Esophagus (tissue), 2 donors: ENCODE results near the gene WDR48. TPM values are rescaled to one million over a fixed set of nuclear protein-coding genes. Genes with fewer than 3 reads are reported as not detected.

Source experiments
- H3K27ac ChIP-seq, 2 donors: one replicate each; pipeline ENCODE4 v1.5.1; 2013; ENCODE audit warnings: low read depth in 2 of 2, mild to moderate bottlenecking in 2 of 2, inconsistent platforms in 1 of 2, low read length in 1 of 2, moderate library complexity in 1 of 2
- H3K27me3 ChIP-seq, 2 donors: one replicate each; pipeline ENCODE4 v1.6.1; 2013; ENCODE audit warnings: low read length in 2 of 2, control low read depth in 1 of 2, mild to moderate bottlenecking in 1 of 2; ENCODE audit not compliant: insufficient read depth in 2 of 2, control insufficient read depth in 1 of 2
- H3K36me3 ChIP-seq, 2 donors: one replicate each; pipeline ENCODE4 v1.6.1; 2013; ENCODE audit warnings: low read length in 1 of 2; ENCODE audit not compliant: control insufficient read depth in 2 of 2, insufficient read depth in 2 of 2
- H3K4me1 ChIP-seq, 2 donors: one replicate each; pipeline ENCODE4 v1.6.1; 2013; ENCODE audit warnings: low read length in 1 of 2; ENCODE audit not compliant: control insufficient read depth in 2 of 2, insufficient read depth in 2 of 2
- H3K4me3 ChIP-seq, 2 donors: one replicate each; pipeline ENCODE4 v1.5.1; 2013; ENCODE audit warnings: low read length in 2 of 2, mild to moderate bottlenecking in 2 of 2, low read depth in 1 of 2, moderate library complexity in 1 of 2
- H3K9me3 ChIP-seq, 2 donors: one replicate each; pipeline ENCODE4 v1.6.1; 2013; ENCODE audit warnings: mild to moderate bottlenecking in 2 of 2, low read depth in 1 of 2, low read length in 1 of 2, moderate library complexity in 1 of 2; ENCODE audit not compliant: control insufficient read depth in 2 of 2, insufficient read depth in 1 of 2
- WGBS, 2 donors: extraction: QIAGEN DNeasy Blood & Tissue Kit; methylation state at CpG; one replicate each; pipeline ENCODE4 v1.1.7; 2013; 5-methylcytosine and 5-hydroxymethylcytosine counted together
- polyA plus RNA-seq, 2 donors: library from polyadenylated mRNA; stranded (reverse); fragments of 200-250 nt; gene quantifications; one replicate each; pipeline ENCODE4 v1.2.3, GENCODE V29; 2013
- donor health status: healthy with polysubstance abuse.
- donor health status: Bipolar disorder and iron deficiency.

The WDR48 gene
- polyA plus RNA-seq: 10 to 100 TPM in 1 of 2 donors, 1 to 10 TPM in 1; 7.3 to 10.4 TPM

DNA sequence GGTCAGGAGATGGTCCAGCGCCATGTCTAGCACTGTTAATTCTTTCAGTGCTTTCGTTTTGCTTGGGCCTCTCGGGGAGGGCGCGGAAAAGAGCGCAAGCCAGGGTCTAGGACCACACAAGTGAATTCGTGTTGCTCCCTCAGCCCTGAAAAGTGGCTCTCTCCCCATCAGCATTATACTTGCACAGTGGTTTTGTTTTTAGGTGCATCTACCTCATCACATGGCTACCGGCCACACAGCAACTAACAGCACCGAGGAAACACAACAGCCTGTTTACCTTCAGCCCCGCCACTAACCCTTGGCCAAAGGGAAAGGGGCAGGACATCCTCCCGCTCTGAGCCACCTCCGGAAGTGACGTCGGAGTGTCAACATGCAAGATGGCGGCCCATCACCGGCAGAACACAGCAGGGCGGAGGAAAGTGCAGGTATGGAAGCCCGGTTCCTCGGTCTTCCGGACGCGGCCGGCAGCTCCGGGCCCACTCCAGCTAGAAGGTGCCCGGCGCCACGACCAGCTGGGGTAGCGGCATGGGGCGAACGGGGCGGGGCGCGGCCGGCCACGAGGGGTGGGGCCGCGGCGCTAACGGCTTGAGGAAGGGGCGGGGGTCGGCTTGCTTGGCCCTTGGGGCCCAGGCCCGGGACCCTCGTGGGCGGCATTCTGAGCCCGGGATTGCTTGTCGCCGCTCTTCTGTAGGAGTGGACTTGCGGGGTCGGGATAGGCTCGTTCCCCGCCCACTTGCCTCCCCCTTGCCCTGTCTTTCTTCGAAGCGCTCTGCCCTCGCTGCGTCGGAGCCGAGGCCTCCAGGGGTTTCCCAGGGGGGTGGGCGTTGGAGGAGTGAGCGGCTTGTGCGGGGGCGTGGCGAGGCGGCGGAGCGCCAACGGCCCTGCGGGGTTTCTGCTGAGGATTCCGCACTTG lies at the start of gene WDR48, which contains the start of gene SCN11A:
WDR48 (plus strand) TSS at position 368 of the 913 bp plus-strand sequence; CDS start at position 378, 10 bp downstream.
SCN11A (minus strand) TSS at position 296 of the 913 bp plus-strand sequence. CDS start 101,582 bp downstream, outside the sequence.
- WGBS, 2 donors: 1% methylated on average over 68 of the region's 68 CpGs
- peak within 1 kb of the TSS; percentile 68 to 85 for H3K4me3 ChIP-seq

DNA sequence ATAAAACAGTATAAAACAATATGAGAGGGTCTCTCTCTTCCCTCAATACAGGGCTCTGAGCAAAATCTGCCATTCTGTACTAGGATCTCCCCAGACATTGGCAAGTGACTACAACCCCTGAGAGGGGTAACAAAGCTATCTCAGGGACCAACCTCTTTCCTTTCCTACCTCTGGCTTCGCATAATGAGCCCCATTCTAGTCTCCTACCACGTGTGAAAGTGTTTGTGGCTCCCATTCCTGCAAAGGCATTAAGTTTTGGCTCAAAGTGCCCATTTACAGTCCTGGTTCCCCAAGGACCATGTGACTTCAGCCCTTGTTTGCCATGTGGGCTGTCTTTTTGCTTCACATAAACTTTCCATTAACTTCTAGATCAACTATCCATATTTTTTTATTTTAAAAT lies 46.5 kb upstream of the WDR48 start:
- WGBS, 2 donors: 50 to 54% methylated on average over 2 of the region's 2 CpGs
- no peaks in the 10 kb centered on the region for H3K36me3 ChIP-seq
- no peak overlapping the region for H3K4me3 ChIP-seq
- no peaks in the 10 kb centered on the region for H3K9me3 ChIP-seq
- H3K27me3 ChIP-seq: no peaks in the 10 kb centered on the region
- H3K27ac ChIP-seq: no peak overlapping the region
- H3K4me1 ChIP-seq: no peaks in the 10 kb centered on the region

More for the DNA sequence above, at the start of gene WDR48, which contains the start of gene SCN11A:
- H3K4me1 ChIP-seq: no peaks in the 10 kb centered on the region
- H3K27ac ChIP-seq: peak within 1 kb of the TSS; percentile 66 to 91
- no peaks in the 10 kb centered on the region for H3K36me3 ChIP-seq
- no peaks in the 10 kb centered on the region for H3K27me3 ChIP-seq
- H3K9me3 ChIP-seq: no peaks in the 10 kb centered on the region

DNA sequence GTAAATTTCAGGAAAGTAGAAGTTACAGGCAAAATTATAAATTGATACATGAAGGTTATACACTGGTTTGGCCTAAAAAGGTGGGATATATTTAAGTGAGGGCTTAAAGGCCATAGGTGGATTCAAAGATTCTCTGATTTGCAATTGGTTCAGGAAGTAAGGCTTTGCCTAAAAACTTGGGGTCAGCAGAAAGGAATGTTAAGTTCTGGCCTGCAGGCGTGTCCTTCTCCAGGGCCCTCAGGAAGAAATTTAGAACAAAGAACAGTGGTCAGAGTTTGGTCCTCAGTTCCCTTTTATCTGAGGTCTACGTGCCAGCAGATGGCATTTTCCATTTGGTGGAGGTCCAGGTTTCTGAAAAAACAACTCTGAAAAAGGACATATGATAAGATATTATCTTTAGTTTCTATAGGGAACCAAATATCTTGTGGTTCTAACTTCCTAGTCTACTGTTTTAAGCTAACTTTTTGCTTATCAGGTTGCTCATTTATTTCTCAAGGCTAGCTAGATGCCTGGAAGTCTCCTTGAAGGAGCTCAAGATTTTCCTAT lies 40.6 kb upstream of the WDR48 start:
- H3K9me3 ChIP-seq: no peaks in the 10 kb centered on the region
- 52 to 64% methylated on average over 2 of the region's 2 CpGs for WGBS, 2 donors
- no peaks in the 10 kb centered on the region for H3K36me3 ChIP-seq
- no peaks in the 10 kb centered on the region for H3K27me3 ChIP-seq
- no peaks in the 10 kb centered on the region for H3K4me1 ChIP-seq
- no peak overlapping the region for H3K27ac ChIP-seq
- H3K4me3 ChIP-seq: no peak overlapping the region

DNA sequence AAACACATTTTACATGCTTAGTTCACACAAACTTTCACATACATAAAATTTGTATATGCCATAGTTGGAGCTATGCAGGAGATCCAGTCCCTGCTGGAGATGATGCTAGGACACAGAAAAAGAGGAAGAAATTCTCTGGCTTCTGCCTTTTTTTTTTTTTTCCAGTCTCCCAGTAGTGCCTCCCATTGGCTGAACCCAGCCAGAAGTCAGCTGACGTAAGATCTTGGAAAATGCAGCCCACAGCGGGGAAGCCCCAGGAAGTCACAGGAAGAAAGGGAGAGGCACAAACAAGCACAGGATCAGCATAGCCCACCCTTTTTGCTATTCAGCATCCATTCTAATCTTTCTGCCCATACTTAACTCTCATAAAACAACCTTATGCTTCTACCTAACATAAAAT lies 38.5 kb upstream of the WDR48 start:
- Histone ChIP-seq H3K4me3 (no peak overlapping the region), H3K27ac (no peak overlapping the region), H3K4me1 (no peaks in the 10 kb centered on the region), H3K27me3 (no peaks in the 10 kb centered on the region), H3K9me3 (no peaks in the 10 kb centered on the region), H3K36me3 (no peaks in the 10 kb centered on the region)
- 23 to 50% methylated on average over 2 of the region's 2 CpGs for WGBS, 2 donors

DNA sequence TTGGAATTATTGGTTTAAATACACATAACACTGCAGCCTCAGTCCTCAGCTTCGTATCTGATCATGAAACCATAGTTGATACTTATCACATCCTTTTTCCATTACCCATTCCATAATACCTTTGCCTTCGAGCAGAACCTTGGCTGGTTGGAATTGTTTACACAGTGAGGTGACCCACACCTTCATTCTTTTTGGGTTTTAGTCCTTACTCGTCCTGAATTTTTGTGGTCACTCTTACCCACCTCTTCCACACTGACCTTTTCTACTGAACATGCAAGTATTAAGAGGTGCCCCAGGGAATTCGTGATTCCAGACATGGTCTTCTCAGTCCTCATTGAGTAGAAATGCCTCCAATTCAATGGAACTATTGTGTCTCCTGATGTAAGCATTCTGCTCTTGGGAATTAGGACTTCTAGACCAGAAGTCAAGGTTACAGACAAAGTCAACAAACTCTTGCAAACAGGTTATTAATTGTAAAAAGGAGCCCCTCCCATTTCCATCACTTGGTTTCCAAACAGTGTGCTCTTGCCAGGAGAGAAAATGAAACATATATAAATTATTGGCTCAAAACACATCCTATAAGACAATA lies 37.8 kb upstream of the WDR48 start:
- Histone ChIP-seq H3K27ac (no peak overlapping the region), H3K4me3 (no peak overlapping the region), H3K4me1 (no peaks in the 10 kb centered on the region), H3K9me3 (no peaks in the 10 kb centered on the region), H3K27me3 (no peaks in the 10 kb centered on the region), H3K36me3 (no peaks in the 10 kb centered on the region)
- WGBS, 2 donors: 48 to 49% methylated on average over 4 of the region's 4 CpGs

DNA sequence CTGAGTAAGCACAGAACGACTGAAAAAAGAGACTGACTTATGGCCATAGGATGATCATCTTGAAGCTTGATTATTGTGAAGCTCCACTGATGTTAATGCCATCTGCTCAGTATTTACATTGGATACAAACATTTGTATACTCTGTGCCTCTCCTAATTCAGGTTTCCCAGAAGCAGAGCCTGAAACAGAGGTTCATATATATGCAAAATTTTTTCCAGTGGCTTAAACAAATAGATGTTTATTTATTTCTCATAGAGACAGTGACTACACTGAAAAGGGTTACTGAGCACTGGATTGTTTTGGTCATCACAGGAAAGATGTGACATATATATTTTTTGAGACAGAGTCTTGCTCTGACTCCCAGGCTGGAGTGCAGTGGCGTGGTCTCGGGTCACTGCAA lies 36.4 kb upstream of the WDR48 start:
- Histone ChIP-seq H3K36me3 (no peaks in the 10 kb centered on the region), H3K4me1 (no peaks in the 10 kb centered on the region), H3K9me3 (no peaks in the 10 kb centered on the region), H3K27ac (no peak overlapping the region), H3K27me3 (no peaks in the 10 kb centered on the region), H3K4me3 (no peak overlapping the region)
- 80 to 87% methylated on average over 3 of the region's 3 CpGs for WGBS, 2 donors

DNA sequence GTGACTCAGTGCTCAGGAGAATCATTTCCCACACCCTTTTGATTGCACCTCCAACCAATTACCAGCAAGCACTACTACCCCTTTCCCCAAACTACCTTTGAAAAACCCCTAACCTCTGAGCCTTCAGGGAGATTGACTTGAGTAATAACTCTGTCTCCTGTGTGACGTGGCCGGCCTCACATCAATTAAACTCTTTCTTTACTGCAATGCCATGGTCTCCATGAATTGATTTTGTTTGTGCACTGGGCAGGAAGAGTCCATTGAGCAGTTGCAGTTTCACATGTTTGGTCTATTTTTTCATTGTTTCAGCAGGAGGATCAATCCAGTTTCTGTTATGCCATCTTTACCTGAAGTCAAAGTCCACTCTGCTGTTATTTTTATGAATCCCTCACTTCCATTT lies 32.5 kb upstream of the WDR48 start:
- Histone ChIP-seq H3K4me3 (no peak overlapping the region), H3K36me3 (no peaks in the 10 kb centered on the region), H3K27ac (no peak overlapping the region), H3K27me3 (no peaks in the 10 kb centered on the region), H3K4me1 (no peaks in the 10 kb centered on the region), H3K9me3 (no peaks in the 10 kb centered on the region)
- WGBS, 2 donors: 78 to 87% methylated on average over 2 of the region's 2 CpGs

DNA sequence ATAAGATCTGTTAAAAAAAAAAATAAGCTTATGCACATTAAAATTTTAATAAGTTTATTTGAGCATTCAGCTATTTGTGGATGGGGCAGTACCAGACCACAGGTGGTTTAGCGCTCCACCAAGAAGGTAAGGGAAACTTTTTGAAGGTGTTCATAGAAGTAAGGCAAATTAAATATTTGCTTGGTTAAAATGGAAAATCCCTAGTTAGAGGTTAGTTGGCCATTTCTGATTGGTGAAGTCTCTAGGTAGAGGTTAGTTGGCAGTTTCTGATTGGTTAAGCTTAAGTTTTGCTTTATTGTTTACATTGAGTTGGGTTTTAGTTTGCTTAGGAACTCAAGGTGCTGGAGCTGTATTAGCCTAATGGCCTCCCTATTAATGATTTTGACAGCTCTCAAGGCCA lies 30.8 kb upstream of the WDR48 start:
- Histone ChIP-seq H3K9me3 (no peaks in the 10 kb centered on the region), H3K36me3 (no peaks in the 10 kb centered on the region), H3K27me3 (no peaks in the 10 kb centered on the region), H3K27ac (no peak overlapping the region), H3K4me1 (no peaks in the 10 kb centered on the region), H3K4me3 (no peak overlapping the region)
- WGBS, 2 donors: 76 to 92% methylated on average over 1 of the region's 1 CpG

DNA sequence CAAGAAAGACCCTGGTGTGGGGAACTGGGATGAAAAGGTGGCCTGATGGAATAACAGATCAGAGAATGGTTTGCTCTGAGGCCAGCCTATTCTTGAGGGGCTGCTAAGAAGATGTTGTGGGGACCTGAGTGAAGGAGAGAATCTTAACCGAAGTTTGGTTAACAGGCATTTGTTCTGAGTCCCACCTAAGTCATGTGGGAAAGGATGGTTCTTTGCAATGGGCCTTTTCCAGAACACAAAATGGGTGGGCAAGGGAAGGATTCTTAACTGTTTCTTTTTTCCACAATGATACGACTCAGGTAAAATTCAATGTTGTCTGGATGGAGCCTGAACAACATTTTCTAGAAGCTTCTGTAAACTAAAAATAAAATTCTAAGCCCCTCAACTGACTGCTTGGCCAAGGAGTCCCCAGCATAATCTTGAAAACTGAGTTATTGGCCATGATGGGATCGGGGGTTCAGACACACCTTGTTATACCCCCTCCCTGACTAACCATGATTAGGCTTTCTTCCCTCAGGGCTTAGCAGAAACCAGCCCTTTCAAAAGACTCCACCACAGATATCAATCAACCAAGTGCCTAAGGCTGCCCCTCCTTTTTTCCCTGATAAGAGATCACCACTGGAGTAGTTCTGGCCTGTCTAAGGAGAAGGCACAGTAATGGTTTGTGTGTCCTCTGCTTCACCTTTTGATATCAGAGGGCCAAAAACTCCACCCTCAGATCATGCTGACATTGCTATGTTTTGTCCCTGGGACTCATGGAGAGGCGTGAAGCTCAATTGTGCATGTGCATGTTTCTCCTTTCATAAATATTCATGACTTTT lies 30.1 kb upstream of the WDR48 start:
- Histone ChIP-seq H3K4me3 (no peak overlapping the region), H3K9me3 (no peaks in the 10 kb centered on the region), H3K36me3 (no peaks in the 10 kb centered on the region), H3K27me3 (no peaks in the 10 kb centered on the region), H3K27ac (no peak overlapping the region), H3K4me1 (no peaks in the 10 kb centered on the region)
- WGBS, 2 donors: 76 to 81% methylated on average over 4 of the region's 4 CpGs
